Kidney (tissue), 14 donors: ENCODE measurements around the gene ZMYND15. TPM values are rescaled to one million over a fixed set of nuclear protein-coding genes. Genes with fewer than 3 reads are reported as not detected.
A peak's percentile ranks its signal among the peaks of the same experiment; 100 is the strongest.

ENCODE experiments used
- DNase-seq, 5 donors: peaks; one replicate each; pipeline ENCODE4 v3.0.0-alpha.2; 2013 to 2020
- FAIRE-seq: peaks from 2 replicates; lab custom pipeline; 2012; peaks lifted over from hg19 to GRCh38; lab: Jason Lieb, UNC
- H3K27ac ChIP-seq, 2 donors: one replicate each; pipeline ENCODE4 v1.7.0; 2013; ENCODE audit warnings: low read depth in 2 of 2, low read length in 2 of 2, inconsistent platforms in 1 of 2
- H3K27me3 ChIP-seq: one replicate; pipeline ENCODE4 v1.7.1; 2013; ENCODE audit warnings: low read length, inconsistent platforms; ENCODE audit not compliant: control insufficient read depth, insufficient read depth
- H3K36me3 ChIP-seq, 3 donors: one replicate each; pipeline versions ENCODE4 v1.7.0 to v1.7.1; 2013; ENCODE audit warnings: low read length in 3 of 3, control low read depth in 1 of 3, inconsistent platforms in 1 of 3; ENCODE audit not compliant: insufficient read depth in 3 of 3, control insufficient read depth in 2 of 3
- H3K4me1 ChIP-seq, 3 donors: one replicate each; pipeline versions ENCODE4 v1.7.0 to v1.7.1; 2013; ENCODE audit warnings: low read length in 3 of 3, inconsistent platforms in 1 of 3, low read depth in 1 of 3; ENCODE audit not compliant: control insufficient read depth in 2 of 3, insufficient read depth in 2 of 3
- H3K4me3 ChIP-seq, 3 donors: one replicate each; pipeline versions ENCODE4 v1.7.0 to v1.8.1; 2013; ENCODE audit warnings: low read length in 3 of 3, control low read depth in 1 of 3, inconsistent platforms in 1 of 3
- H3K9ac ChIP-seq, 3 donors: one replicate each; pipeline versions ENCODE4 v1.7.0 to v1.7.1; 2013; ENCODE audit warnings: low read length in 3 of 3, control low read depth in 1 of 3, inconsistent platforms in 1 of 3
- H3K9me3 ChIP-seq, 3 donors: one replicate each; pipeline versions ENCODE4 v1.7.0 to v1.7.1; 2013; ENCODE audit warnings: low read length in 3 of 3, control low read depth in 1 of 3, inconsistent platforms in 1 of 3; ENCODE audit not compliant: control insufficient read depth in 2 of 3, insufficient read depth in 1 of 3
- intact Hi-C: fragments of 100-400 bp; cut with DNase I; formaldehyde crosslinking; loops from one replicate; pipeline ENCODE4 v1.11.1; 2022
- polyA plus RNA-seq: library from polyadenylated mRNA; stranded (reverse); fragments of 350-450 nt; fragmentation: Illumina TruSeq; extraction: RNeasy Lipid Tissue Mini Kit (QIAGEN cat#74804); gene quantifications from one replicate; pipeline ENCODE4 v1.2.3, GENCODE V29; 2014; ENCODE audit warnings: low read depth, low replicate concordance; ENCODE audit not compliant: insufficient read depth
- total RNA-seq: library from RNA; stranded (reverse); fragmentation: NEBNext Ultra II Directional; extraction: Animal tissue kit (Norgen Biotek cat#: 25700); gene quantifications from one replicate; pipeline ENCODE4 v1.2.1, GENCODE V29; 2021
- TF ChIP-seq, protein P1 (sequence below): IDR thresholded peaks from 3 replicates; pipeline ENCODE4 v1.5.1; 2012; ENCODE audit warnings: mild to moderate bottlenecking, moderate library complexity, borderline replicate concordance; ENCODE audit not compliant: insufficient read depth; ENCODE audit errors: extremely low read depth
- donor health status: control.
- donor health status: control.
- donor health status: control.
- donor health status: control.
- donor health status: control.
- donor health status: DM: yes; HTN: yes; CAD: no.
- donor health status: Normal renal cell carcinoma (clear cell type).

Gene ZMYND15
- total and polyA plus RNA-seq, 2 donors from 2014 or later: 1.3 to 5.1 TPM

DNA sequence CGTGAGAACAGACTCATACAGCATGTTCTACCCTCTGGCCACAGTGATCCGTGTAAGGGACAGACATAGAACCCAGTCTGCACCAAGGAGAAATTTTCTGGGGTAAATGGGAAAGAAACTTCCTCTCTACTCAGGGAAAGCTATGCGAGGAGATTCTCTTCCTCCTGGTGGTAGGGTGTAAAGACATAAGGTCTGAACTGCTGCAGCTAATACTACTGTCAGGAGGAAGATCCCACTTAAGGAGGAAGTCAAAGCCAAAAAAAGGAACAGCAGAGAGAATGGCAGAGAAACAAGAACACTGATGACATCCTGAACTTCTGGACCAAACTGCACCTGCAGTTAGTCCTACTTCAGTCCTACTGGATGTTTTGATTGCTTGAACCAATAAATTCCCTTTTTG lies 25.0 kb downstream of the ZMYND15 start:
- no peak for DNase-seq
- no peak overlapping the region for H3K27ac ChIP-seq
- H3K4me1 ChIP-seq: no peaks in the 10 kb centered on the region

DNA sequence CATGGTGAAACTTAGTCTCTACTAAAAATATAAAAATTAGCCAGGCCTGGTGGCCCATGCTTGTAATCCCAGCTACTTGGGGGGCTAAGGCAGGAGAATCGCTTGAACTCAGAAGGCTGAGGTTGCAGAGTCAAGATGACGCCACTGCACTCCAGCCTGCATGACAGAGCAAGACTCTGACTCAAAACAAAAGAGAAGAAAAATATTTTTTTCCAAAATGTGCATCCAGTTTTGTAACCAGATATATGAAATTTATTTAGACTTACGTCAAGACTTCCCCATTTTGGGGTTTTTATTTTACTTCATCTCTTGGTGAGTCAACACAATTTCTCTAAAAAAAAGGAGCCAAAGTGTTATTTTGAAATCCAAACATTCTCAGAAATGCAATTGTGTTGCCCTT lies 26.6 kb downstream of the ZMYND15 start:
- no peaks in the 10 kb centered on the region for H3K27me3 ChIP-seq
- no peaks in the 10 kb centered on the region for H3K9me3 ChIP-seq
- DNase-seq (peak in 1 of 5 donors; percentile 5), FAIRE-seq (no peak)
- H3K27ac ChIP-seq: no peak overlapping the region
- TF ChIP-seq, protein P1, sequence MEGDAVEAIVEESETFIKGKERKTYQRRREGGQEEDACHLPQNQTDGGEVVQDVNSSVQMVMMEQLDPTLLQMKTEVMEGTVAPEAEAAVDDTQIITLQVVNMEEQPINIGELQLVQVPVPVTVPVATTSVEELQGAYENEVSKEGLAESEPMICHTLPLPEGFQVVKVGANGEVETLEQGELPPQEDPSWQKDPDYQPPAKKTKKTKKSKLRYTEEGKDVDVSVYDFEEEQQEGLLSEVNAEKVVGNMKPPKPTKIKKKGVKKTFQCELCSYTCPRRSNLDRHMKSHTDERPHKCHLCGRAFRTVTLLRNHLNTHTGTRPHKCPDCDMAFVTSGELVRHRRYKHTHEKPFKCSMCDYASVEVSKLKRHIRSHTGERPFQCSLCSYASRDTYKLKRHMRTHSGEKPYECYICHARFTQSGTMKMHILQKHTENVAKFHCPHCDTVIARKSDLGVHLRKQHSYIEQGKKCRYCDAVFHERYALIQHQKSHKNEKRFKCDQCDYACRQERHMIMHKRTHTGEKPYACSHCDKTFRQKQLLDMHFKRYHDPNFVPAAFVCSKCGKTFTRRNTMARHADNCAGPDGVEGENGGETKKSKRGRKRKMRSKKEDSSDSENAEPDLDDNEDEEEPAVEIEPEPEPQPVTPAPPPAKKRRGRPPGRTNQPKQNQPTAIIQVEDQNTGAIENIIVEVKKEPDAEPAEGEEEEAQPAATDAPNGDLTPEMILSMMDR: no peak
- H3K36me3 ChIP-seq: no peaks in the 10 kb centered on the region
- H3K4me3 ChIP-seq: no peak overlapping the region
- H3K4me1 ChIP-seq: no peaks in the 10 kb centered on the region
- no peak overlapping the region for H3K9ac ChIP-seq
- intact Hi-C loops: no loop called here

More for the DNA sequence above, 25.0 kb downstream of the ZMYND15 start:
- Histone ChIP-seq H3K27me3 (no peaks in the 10 kb centered on the region), H3K9ac (no peak overlapping the region), H3K36me3 (no peaks in the 10 kb centered on the region), H3K9me3 (no peaks in the 10 kb centered on the region), H3K4me3 (no peak overlapping the region)
- intact Hi-C loops: no loop called here
- no peak for FAIRE-seq
- TF ChIP-seq, protein P1: no peak

DNA sequence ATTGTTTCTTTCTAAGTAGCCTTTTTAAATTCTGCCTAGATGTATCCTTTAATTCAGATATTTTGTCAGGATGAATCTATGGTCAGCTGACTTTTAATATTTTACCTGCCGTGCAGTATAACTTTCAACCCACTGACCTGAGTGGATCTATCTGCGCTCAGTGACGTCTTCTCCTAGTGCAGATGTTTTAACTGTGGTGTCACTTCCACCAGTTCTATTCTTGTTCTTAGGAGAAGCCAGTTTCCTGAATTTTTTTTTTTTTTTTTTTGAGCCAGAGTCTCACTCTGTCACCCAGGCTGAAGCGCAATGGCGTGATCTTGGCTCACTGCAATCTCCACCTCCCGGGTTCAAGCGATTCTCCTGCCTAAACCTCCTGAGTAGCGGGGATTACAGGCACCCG lies 27.1 kb downstream of the ZMYND15 start:
- H3K36me3 ChIP-seq: no peaks in the 10 kb centered on the region
- H3K4me3 ChIP-seq: no peak overlapping the region
- no peak overlapping the region for H3K9ac ChIP-seq
- no peaks in the 10 kb centered on the region for H3K4me1 ChIP-seq
- no peak overlapping the region for H3K27ac ChIP-seq
- no peaks in the 10 kb centered on the region for H3K27me3 ChIP-seq
- no peaks in the 10 kb centered on the region for H3K9me3 ChIP-seq
- FAIRE-seq: no peak
- TF ChIP-seq, protein P1: no peak
- intact Hi-C loops: no loop called here
- peak in 1 of 5 donors; percentile 2 for DNase-seq

DNA sequence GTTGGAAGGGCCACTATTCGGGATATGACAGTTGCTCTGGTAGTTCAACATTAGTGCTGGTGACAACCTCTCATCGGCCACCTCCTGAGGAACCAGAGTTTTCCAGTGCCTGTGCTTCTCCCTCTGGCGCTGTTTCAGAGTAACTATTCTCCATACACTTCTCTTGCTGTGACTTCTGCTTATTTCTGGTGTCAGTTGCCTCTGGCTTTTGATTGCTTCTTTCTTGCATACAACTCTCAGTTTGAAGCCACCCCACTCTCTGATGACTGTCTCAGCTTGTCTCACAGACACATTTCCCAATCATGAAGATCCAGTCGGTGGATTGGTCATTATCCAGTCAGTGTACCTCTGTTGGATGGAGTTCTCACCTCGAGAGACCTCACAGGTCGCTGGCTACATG lies 28.7 kb downstream of the ZMYND15 start:
- no peak overlapping the region for H3K4me3 ChIP-seq
- no peak overlapping the region for H3K9ac ChIP-seq
- no peak overlapping the region for H3K27ac ChIP-seq
- TF ChIP-seq, protein P1: no peak
- FAIRE-seq (no peak), DNase-seq (peak in 1 of 5 donors; percentile 17)
- H3K27me3 ChIP-seq: no peaks in the 10 kb centered on the region
- H3K36me3 ChIP-seq: no peaks in the 10 kb centered on the region
- intact Hi-C loops: no loop called here
- H3K4me1 ChIP-seq: no peaks in the 10 kb centered on the region
- H3K9me3 ChIP-seq: no peaks in the 10 kb centered on the region
